Measurements from ENCODE around the gene CTNNBL1. TPM values are rescaled to one million over a fixed set of nuclear protein-coding genes. Genes with fewer than 3 reads are reported as not detected.

The CTNNBL1 gene
- total RNA-seq, 2 experiments from 2014 or later, result 67.3 to 74.9 TPM

GRCh38 chr20:37774156-37774555, 80.3 kb downstream of the CTNNBL1 start:
- POLR2A ChIA-PET, result no interaction called here
- no peak for TF ChIP-seq CTCF (IDR thresholded peaks at IDR 0.05)
- CTCF ChIA-PET, result no interaction called here

GRCh38 chr20:37775200-37775599, 81.4 kb downstream of the CTNNBL1 start:
- TF ChIP-seq CTCF (IDR thresholded peaks at IDR 0.05), result no peak
- Mint-ChIP-seq H3K9me3 (no peaks in the 10 kb centered on the region), H3K36me3 (ENCODE audit: low read depth) (peaks cover 26% of the 10 kb centered on the region), H3K4me3 (no peak overlapping the region), H3K4me1 (ENCODE audit: low read depth) (peaks cover 7% of the 10 kb centered on the region), H3K27ac (no peak overlapping the region), H3K27me3 (no peaks in the 10 kb centered on the region)
- POLR2A ChIA-PET, result no interaction called here
- ATAC-seq (no peak), DNase-seq (no peak)
- CTCF ChIA-PET, result interaction anchor here (0.8 to 1.1 kb wide), 2 partner anchors 20 to 298 kb away, joined by 3 read pairs; no protein-coding TSS in a partner anchor
- intact Hi-C loops (cut with micrococcal nuclease), result no loop called here

More at GRCh38 chr20:37774156-37774555, 80.3 kb downstream of the CTNNBL1 start:
- Mint-ChIP-seq H3K36me3 (ENCODE audit: low read depth) (peaks cover 26% of the 10 kb centered on the region), H3K27me3 (no peaks in the 10 kb centered on the region), H3K27ac (no peak overlapping the region), H3K4me1 (ENCODE audit: low read depth) (peaks cover 4% of the 10 kb centered on the region), H3K4me3 (no peak overlapping the region), H3K9me3 (no peaks in the 10 kb centered on the region)
- no peak for ATAC-seq
- no peak for DNase-seq
- intact Hi-C loops (cut with micrococcal nuclease), result no loop called here

- Mint-ChIP-seq H3K27me3 (no peaks in the 10 kb centered on the region), H3K4me3 (no peak overlapping the region), H3K36me3 (ENCODE audit: low read depth) (peaks cover 24% of the 10 kb centered on the region), H3K9me3 (no peaks in the 10 kb centered on the region), H3K27ac (no peak overlapping the region), H3K4me1 (ENCODE audit: low read depth) (peaks cover 7% of the 10 kb centered on the region)
- no peak for ATAC-seq
- CTCF ChIA-PET, result interaction anchor here (1.1 kb wide), 1 partner anchor 19 kb away, joined by 3 read pairs; no protein-coding TSS in a partner anchor
- POLR2A ChIA-PET, result no interaction called here
- no peak for DNase-seq
- intact Hi-C loops (cut with micrococcal nuclease), result no loop called here
- no peak for TF ChIP-seq CTCF (IDR thresholded peaks at IDR 0.05)
Measured at GRCh38 chr20:37776049-37776448, 82.2 kb downstream of the CTNNBL1 start.

- H3K4me1 Mint-ChIP-seq (ENCODE audit: low read depth), result peaks cover 8% of the 10 kb centered on the region
- H3K36me3 Mint-ChIP-seq (ENCODE audit: low read depth), result peaks cover 27% of the 10 kb centered on the region
- CTCF ChIA-PET, result no interaction called here
- H3K27me3 Mint-ChIP-seq, result no peaks in the 10 kb centered on the region
- no peak overlapping the region for H3K27ac Mint-ChIP-seq
- no peak for TF ChIP-seq CTCF (IDR thresholded peaks at IDR 0.05)
- no peaks in the 10 kb centered on the region for H3K9me3 Mint-ChIP-seq
- DNase-seq (no peak), ATAC-seq (no peak)
- POLR2A ChIA-PET, result no interaction called here
- intact Hi-C loops (cut with micrococcal nuclease), result no loop called here
- H3K4me3 Mint-ChIP-seq, result no peak overlapping the region
Measured at GRCh38 chr20:37776526-37776925, 82.7 kb downstream of the CTNNBL1 start.

GRCh38 chr20:37777012-37777950, 83.5 kb downstream of the CTNNBL1 start:
- intact Hi-C loops (cut with micrococcal nuclease), result no loop called here
- POLR2A ChIA-PET, result no interaction called here
- no peak for TF ChIP-seq CTCF (IDR thresholded peaks at IDR 0.05)
- Mint-ChIP-seq H3K9me3 (no peaks in the 10 kb centered on the region), H3K27me3 (no peaks in the 10 kb centered on the region), H3K4me1 (ENCODE audit: low read depth) (peaks cover 10% of the 10 kb centered on the region), H3K36me3 (ENCODE audit: low read depth) (peaks cover 30% of the 10 kb centered on the region), H3K27ac (no peak overlapping the region), H3K4me3 (no peak overlapping the region)
- ATAC-seq, result no peak
- CTCF ChIA-PET, result interaction anchor here (1.0 kb wide), 1 partner anchor 213 kb away, joined by 3 read pairs; no protein-coding TSS in a partner anchor
- no peak for DNase-seq
